Hair follicular keratinocyte (primary cell): ENCODE measurements around the gene VPREB3. TPM values are rescaled to one million over a fixed set of nuclear protein-coding genes. Genes with fewer than 3 reads are reported as not detected.

Experiments used
- total RNA-seq: library from RNA; depleted of rRNA; stranded (reverse); fragments of >200 nt; gene quantifications from 2 replicates; pipeline ENCODE4 v1.2.3, GENCODE V29; 2015

VPREB3 gene
- not detected in 2 replicates for total RNA-seq

GRCh38 chr22:23754220-23754919 lies at the start of gene VPREB3:
Gene VPREB3 (minus strand): TSS chr22:23754425. CDS start chr22:23754363, 62 bp downstream.

GRCh38 chr22:23786752-23787599 lies 32.8 kb upstream of the VPREB3 start, which contains the start of gene SMARCB1:
Gene SMARCB1 (plus strand): TSS chr22:23786966. CDS start chr22:23787170, 204 bp downstream.

GRCh38 chr22:23772649-23773473 lies 18.6 kb upstream of the VPREB3 start, which contains the start of gene MMP11:
Gene MMP11 (plus strand): TSS chr22:23772849. CDS start chr22:23772871, 22 bp downstream.

GRCh38 chr22:23767673-23768548 lies 13.7 kb upstream of the VPREB3 start, which contains the start of gene CHCHD10:
Gene CHCHD10 (minus strand): TSS chr22:23767972. CDS start chr22:23767874, 98 bp downstream.

GRCh38 chr22:23762842-23763578 lies 8.8 kb upstream of the VPREB3 start, which contains the start of gene C22orf15:
Gene C22orf15 (plus strand): TSS chr22:23762990. CDS start chr22:23763307, 317 bp downstream.

GRCh38 chr22:23750714-23751440 lies 3.3 kb downstream of the VPREB3 start, which contains the start of gene ZNF70:
Gene ZNF70 (minus strand): TSS chr22:23751112. CDS start chr22:23745140, 5,972 bp downstream.

Other genes starting within 250 kb of the VPREB3 start
- gene IGLL1, start 174.1 kb downstream of the VPREB3 start, total RNA-seq: not detected in 2 replicates
- gene DRICH1, start 122.1 kb downstream of the VPREB3 start, total RNA-seq: not detected in 2 replicates
- not detected in 2 replicates for gene RGL4, start 63.4 kb downstream of the VPREB3 start, total RNA-seq
- 0.99 and 2.3 TPM in 2 replicates for gene ZNF70, start 3.3 kb downstream of the VPREB3 start, total RNA-seq
- not detected in 2 replicates for gene C22orf15, start 8.6 kb upstream of the VPREB3 start, total RNA-seq
- gene CHCHD10, start 13.5 kb upstream of the VPREB3 start, total RNA-seq: 8.3 and 13.7 TPM in 2 replicates
- 0.38 and 0.47 TPM in 2 replicates for gene MMP11, start 18.4 kb upstream of the VPREB3 start, total RNA-seq
- gene SMARCB1, start 32.5 kb upstream of the VPREB3 start, total RNA-seq: 119 and 127 TPM in 2 replicates
- 1.4 and 5.6 TPM in 2 replicates for gene DERL3, start 84.6 kb upstream of the VPREB3 start, total RNA-seq
- 3.3 and 3.4 TPM in 2 replicates for gene SLC2A11, start 103.5 kb upstream of the VPREB3 start, total RNA-seq
- 889 and 913 TPM in 2 replicates for gene MIF, start 140.0 kb upstream of the VPREB3 start, total RNA-seq
- 2.4 and 6.5 TPM in 2 replicates for gene GSTT2B, start 206.8 kb upstream of the VPREB3 start, total RNA-seq
- 1.5 and 2.9 TPM in 2 replicates for gene DDTL, start 212.5 kb upstream of the VPREB3 start, total RNA-seq
- gene DDT, start 220.0 kb upstream of the VPREB3 start, total RNA-seq: 132 and 143 TPM in 2 replicates
- gene GSTT2, start 225.7 kb upstream of the VPREB3 start, total RNA-seq: 0.49 TPM in 1 of 2 replicates, not detected in the other